Measurements from ENCODE around the gene GMDS. TPM values are rescaled to one million over a fixed set of nuclear protein-coding genes. Genes with fewer than 3 reads are reported as not detected.

GMDS gene
- total RNA-seq, 4 donors from 2014 or later = 9.5 to 32.8 (median 22.4) TPM

- Histone ChIP-seq H3K27me3 (no peaks in the 10 kb centered on the region), H3K4me3 (replicated peaks in 1 of 3) (no peak overlapping the region), H3K27ac (no peak overlapping the region), H3K9me3 (no peaks in the 10 kb centered on the region), H3K36me3 (no peaks in the 10 kb centered on the region), H3K4me1 (peaks cover 5 to 7% of the 10 kb centered on the region in 2 donors)
- no peak for TF ChIP-seq POLR2A (IDR thresholded peaks at IDR 0.05)
- no peak for TF ChIP-seq CTCF (IDR thresholded peaks at IDR 0.05)
- intact Hi-C loops (cut with DNase I) = no loop called here
- 56 to 95% methylated on average over 1 of the region's 1 CpG for WGBS, 2 donors
- DNase-seq = no peak
Measured at GRCh38 chr6:1827984-1828793, 417.2 kb downstream of the GMDS start.

GRCh38 chr6:1825926-1826325 lies 419.5 kb downstream of the GMDS start:
- intact Hi-C loops (cut with DNase I) = no loop called here
- Histone ChIP-seq H3K9me3 (no peaks in the 10 kb centered on the region), H3K4me3 (replicated peaks in 1 of 3) (no peak overlapping the region), H3K4me1 (no peaks in the 10 kb centered on the region), H3K36me3 (no peaks in the 10 kb centered on the region), H3K27me3 (no peaks in the 10 kb centered on the region), H3K27ac (no peak overlapping the region)
- DNase-seq = no peak
- 82 to 87% methylated on average over 5 of the region's 5 CpGs for WGBS, 2 donors
- TF ChIP-seq POLR2A (IDR thresholded peaks at IDR 0.05) (no peak), CTCF (IDR thresholded peaks at IDR 0.05) (no peak)

- Histone ChIP-seq H3K9me3 (no peaks in the 10 kb centered on the region), H3K27me3 (no peaks in the 10 kb centered on the region), H3K4me1 (peaks cover 0 to 3% of the 10 kb centered on the region in 2 donors), H3K4me3 (replicated peaks in 1 of 3) (no peak overlapping the region), H3K27ac (no peak overlapping the region), H3K36me3 (no peaks in the 10 kb centered on the region)
- TF ChIP-seq CTCF (IDR thresholded peaks at IDR 0.05) = no peak
- TF ChIP-seq POLR2A (IDR thresholded peaks at IDR 0.05) = no peak
- DNase-seq = no peak
- intact Hi-C loops (cut with DNase I) = no loop called here
- 61 to 76% methylated on average over 1 of the region's 1 CpG for WGBS, 2 donors
Measured at GRCh38 chr6:1825277-1825676, 420.1 kb downstream of the GMDS start.

- WGBS, 2 donors = 38 to 45% methylated on average over 11 of the region's 11 CpGs
- Histone ChIP-seq H3K27me3 (no peaks in the 10 kb centered on the region), H3K27ac (no peak overlapping the region), H3K4me3 (replicated peaks in 1 of 3) (no peak overlapping the region), H3K9me3 (no peaks in the 10 kb centered on the region), H3K4me1 (peaks cover 0 to 9% of the 10 kb centered on the region in 2 donors), H3K36me3 (no peaks in the 10 kb centered on the region)
- DNase-seq = no peak
- no peak for TF ChIP-seq POLR2A (IDR thresholded peaks at IDR 0.05)
- no peak for TF ChIP-seq CTCF (IDR thresholded peaks at IDR 0.05)
- intact Hi-C loops (cut with DNase I) = no loop called here
Measured at GRCh38 chr6:1821513-1822183, 423.8 kb downstream of the GMDS start.

- DNase-seq = no peak
- H3K27ac ChIP-seq = no peak overlapping the region
- H3K4me3 ChIP-seq (replicated peaks in 1 of 3) = no peak overlapping the region
- H3K9me3 ChIP-seq = no peaks in the 10 kb centered on the region
- 67 to 77% methylated on average over 11 of the region's 11 CpGs for WGBS, 2 donors
- no peaks in the 10 kb centered on the region for H3K36me3 ChIP-seq
- no peaks in the 10 kb centered on the region for H3K27me3 ChIP-seq
- TF ChIP-seq CTCF (IDR thresholded peaks at IDR 0.05) = no peak
- no peak for TF ChIP-seq POLR2A (IDR thresholded peaks at IDR 0.05)
- peaks cover 0 to 9% of the 10 kb centered on the region in 2 donors for H3K4me1 ChIP-seq
- intact Hi-C loops (cut with DNase I) = no loop called here
Measured at GRCh38 chr6:1821164-1821512, 424.3 kb downstream of the GMDS start.
